ENCODE measurements around the gene SEMA6C. TPM values are rescaled to one million over a fixed set of nuclear protein-coding genes. Genes with fewer than 3 reads are reported as not detected.
"Not testable (repeated sequence)": the region's sequence is repeated elsewhere in the genome, so short reads cannot be mapped to it uniquely, and the experiment has no call there.

The SEMA6C gene
- total and polyA plus RNA-seq, 11 donors = 16.4 to 97.1 (median 50.8) TPM

DNA sequence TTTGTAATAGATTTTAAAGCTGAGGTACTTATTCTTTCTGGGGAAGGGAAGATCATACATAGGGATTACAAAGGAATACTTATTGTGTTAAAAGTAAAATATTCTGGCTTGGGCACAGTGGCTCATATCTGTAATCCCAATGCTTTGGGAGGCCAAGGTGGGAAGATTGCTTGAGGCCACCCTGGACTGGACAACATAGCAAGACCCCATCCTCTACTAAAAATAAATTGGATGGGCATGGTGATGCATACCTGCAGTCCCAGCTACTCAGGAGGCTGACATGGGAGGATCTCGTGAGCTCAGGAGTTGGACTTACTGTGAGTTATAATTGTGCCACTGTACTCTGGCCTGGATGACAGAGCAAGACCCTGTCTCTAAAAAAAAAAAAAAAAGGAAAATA, 48.3 kb downstream of the SEMA6C start:
- peaks cover 0 to 54% (median 21%) of the 10 kb centered on the region in 9 donors for H3K36me3 ChIP-seq
- H3K27me3 ChIP-seq = no peaks in the 10 kb centered on the region
- ATAC-seq = no peak
- H3K9me3 ChIP-seq = peaks cover 0 to 4% (median 0%) of the 10 kb centered on the region in 12 donors
- no peak overlapping the region for H3K27ac ChIP-seq
- H3K4me1 ChIP-seq = no peaks in the 10 kb centered on the region
- no peak for DNase-seq
- no peak overlapping the region for H3K4me3 ChIP-seq
- intact Hi-C loops (cut with DNase I) = loop anchor here in 4 of 10 donors (2.0 to 10.0 kb wide), 3 partner anchors 59 to 157 kb away; partner anchors contain the start of genes PSMD4 (in 2 of the 4) and TNFAIP8L2 (in 2 of the 4)
- 88 to 100% (median 95%) methylated on average over 1 of the region's 1 CpG for WGBS, 4 donors
- TF ChIP-seq, protein P1, sequence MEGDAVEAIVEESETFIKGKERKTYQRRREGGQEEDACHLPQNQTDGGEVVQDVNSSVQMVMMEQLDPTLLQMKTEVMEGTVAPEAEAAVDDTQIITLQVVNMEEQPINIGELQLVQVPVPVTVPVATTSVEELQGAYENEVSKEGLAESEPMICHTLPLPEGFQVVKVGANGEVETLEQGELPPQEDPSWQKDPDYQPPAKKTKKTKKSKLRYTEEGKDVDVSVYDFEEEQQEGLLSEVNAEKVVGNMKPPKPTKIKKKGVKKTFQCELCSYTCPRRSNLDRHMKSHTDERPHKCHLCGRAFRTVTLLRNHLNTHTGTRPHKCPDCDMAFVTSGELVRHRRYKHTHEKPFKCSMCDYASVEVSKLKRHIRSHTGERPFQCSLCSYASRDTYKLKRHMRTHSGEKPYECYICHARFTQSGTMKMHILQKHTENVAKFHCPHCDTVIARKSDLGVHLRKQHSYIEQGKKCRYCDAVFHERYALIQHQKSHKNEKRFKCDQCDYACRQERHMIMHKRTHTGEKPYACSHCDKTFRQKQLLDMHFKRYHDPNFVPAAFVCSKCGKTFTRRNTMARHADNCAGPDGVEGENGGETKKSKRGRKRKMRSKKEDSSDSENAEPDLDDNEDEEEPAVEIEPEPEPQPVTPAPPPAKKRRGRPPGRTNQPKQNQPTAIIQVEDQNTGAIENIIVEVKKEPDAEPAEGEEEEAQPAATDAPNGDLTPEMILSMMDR (IDR thresholded peaks at IDR 0.05) = no peak
- no peak for TF ChIP-seq POLR2A (IDR thresholded peaks at IDR 0.05)

DNA sequence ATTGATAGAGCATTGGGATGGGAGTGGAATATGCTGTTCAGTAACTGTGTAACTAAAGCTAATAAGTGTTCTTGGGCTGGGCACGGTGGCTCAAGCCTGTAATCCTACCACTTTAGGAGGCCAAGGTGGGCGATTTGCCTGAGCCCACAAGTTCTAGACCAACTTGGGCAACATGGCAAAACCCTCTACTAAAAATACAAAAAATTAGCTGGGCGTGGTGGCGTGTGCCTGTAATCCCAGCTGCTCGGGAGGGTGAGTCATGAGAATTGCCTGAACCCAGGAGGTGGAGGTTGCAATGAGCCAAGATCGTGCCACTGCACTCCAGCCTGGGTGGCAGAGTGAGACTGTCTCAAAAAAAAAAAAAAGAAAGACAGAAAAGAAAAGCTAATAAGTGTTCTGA, 49.0 kb downstream of the SEMA6C start:
- H3K9me3 ChIP-seq, H3K27ac ChIP-seq, DNase-seq, ATAC-seq, H3K4me1 ChIP-seq, H3K27me3 ChIP-seq, H3K4me3 ChIP-seq: not testable (repeated sequence)
- WGBS, 4 donors = 93 to 95% (median 94%) methylated on average over 6 of the region's 6 CpGs
- intact Hi-C loops (cut with DNase I) = loop anchor here in 2 of 10 donors (5.0 to 10.0 kb wide), 2 partner anchors 155 to 157 kb away; partner anchors contain the start of gene PSMD4 (in 2 of the 2)
- H3K36me3 ChIP-seq = peaks cover 0 to 54% (median 20%) of the 10 kb centered on the region in 9 donors

DNA sequence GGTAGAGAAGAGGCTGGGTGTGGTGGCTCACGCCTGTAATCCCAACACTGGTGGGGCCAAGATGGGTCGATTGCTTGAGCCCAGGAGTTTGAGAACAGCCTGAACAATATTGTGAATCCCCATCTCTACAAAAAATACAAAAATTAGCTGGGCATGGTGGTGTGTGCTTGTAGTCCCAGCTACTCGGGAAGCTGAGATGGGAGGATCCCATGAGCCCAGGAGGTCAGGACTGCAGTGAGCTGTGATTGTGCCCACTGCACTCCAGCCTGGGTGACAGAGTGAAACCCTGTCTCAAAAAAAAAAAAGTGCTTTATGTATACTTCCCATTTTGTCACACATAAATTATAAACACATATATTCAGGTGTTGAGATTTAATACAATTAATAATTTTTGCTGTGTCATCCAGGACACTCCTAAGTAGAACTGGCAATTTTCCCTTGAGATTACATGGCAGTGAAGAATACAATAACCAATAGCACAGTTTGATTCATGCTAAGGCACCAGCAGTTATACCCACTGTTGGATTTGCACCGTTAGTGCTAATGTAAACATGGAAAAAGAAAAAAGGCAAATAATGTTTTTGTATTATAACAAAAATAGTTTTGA, 60.4 kb downstream of the SEMA6C start:
- peaks cover 0 to 3% (median 0%) of the 10 kb centered on the region in 12 donors for H3K4me1 ChIP-seq
- 77 to 89% (median 80%) methylated on average over 4 of the region's 4 CpGs for WGBS, 4 donors
- H3K27me3 ChIP-seq = no peaks in the 10 kb centered on the region
- H3K4me3 ChIP-seq = no peak overlapping the region
- H3K27ac ChIP-seq = no peak overlapping the region
- no peak for TF ChIP-seq POLR2A (IDR thresholded peaks at IDR 0.05)
- TF ChIP-seq, protein P1 (IDR thresholded peaks at IDR 0.05) = no peak
- ATAC-seq (no peak), DNase-seq (no peak)
- intact Hi-C loops (cut with DNase I) = no loop called here
- peaks cover 0 to 29% (median 0%) of the 10 kb centered on the region in 9 donors for H3K36me3 ChIP-seq
- no peaks in the 10 kb centered on the region for H3K9me3 ChIP-seq

Other genes with a start within 250 kb of the SEMA6C start
- gene SETDB1, start 220.3 kb downstream of the SEMA6C start, total RNA-seq = 10 to 100 TPM; 12.5 to 28.0 (median 17.5) TPM
- gene SETDB1, start 220.3 kb downstream of the SEMA6C start, polyA plus RNA-seq = 10 to 100 TPM; 12.7 to 12.9 TPM
- gene CERS2, start 171.8 kb downstream of the SEMA6C start, total RNA-seq = 100 to 1,000 TPM in 2 of 9 donors, 10 to 100 TPM in 7; 51.7 to 113 (median 76.1) TPM
- 10 to 100 TPM; 72.0 to 94.1 TPM for gene CERS2, start 171.8 kb downstream of the SEMA6C start, polyA plus RNA-seq
- 1 to 10 TPM in 1 of 9 donors, under 1 TPM in 3, not detected in 5; 0.12 to 2.0 (median 0.35) TPM for gene ANXA9, start 164.3 kb downstream of the SEMA6C start, total RNA-seq
- gene ANXA9, start 164.3 kb downstream of the SEMA6C start, polyA plus RNA-seq = under 1 TPM in 1 of 2 donors, not detected in 1; 0.19 TPM
- gene MINDY1, start 139.7 kb downstream of the SEMA6C start, total RNA-seq = 10 to 100 TPM; 37.6 to 98.4 (median 54.2) TPM
- 10 to 100 TPM; 18.5 to 20.4 TPM for gene MINDY1, start 139.7 kb downstream of the SEMA6C start, polyA plus RNA-seq
- 10 to 100 TPM; 32.5 to 65.3 (median 42.0) TPM for gene PRUNE1, start 138.2 kb downstream of the SEMA6C start, total RNA-seq
- gene PRUNE1, start 138.2 kb downstream of the SEMA6C start, polyA plus RNA-seq = 10 to 100 TPM; 15.1 to 22.8 TPM
- gene BNIPL, start 110.0 kb downstream of the SEMA6C start, total RNA-seq = under 1 TPM in 7 of 9 donors, not detected in 2; 0.09 to 0.59 (median 0.38) TPM
- under 1 TPM; 0.07 to 0.65 TPM for gene BNIPL, start 110.0 kb downstream of the SEMA6C start, polyA plus RNA-seq
- gene C1orf56, start 98.9 kb downstream of the SEMA6C start, total RNA-seq = 10 to 100 TPM in 3 of 9 donors, 1 to 10 TPM in 6; 7.1 to 14.2 (median 8.0) TPM
- gene C1orf56, start 98.9 kb downstream of the SEMA6C start, polyA plus RNA-seq = 1 to 10 TPM; 6.3 to 7.5 TPM
- 10 to 100 TPM; 21.7 to 65.9 (median 28.2) TPM for gene CDC42SE1, start 87.0 kb downstream of the SEMA6C start, total RNA-seq
- gene CDC42SE1, start 87.0 kb downstream of the SEMA6C start, polyA plus RNA-seq = 10 to 100 TPM; 20.3 to 37.8 TPM
- gene MLLT11, start 86.2 kb downstream of the SEMA6C start, total RNA-seq = 10 to 100 TPM in 7 of 9 donors, 1 to 10 TPM in 2; 4.8 to 54.1 (median 20.5) TPM
- gene MLLT11, start 86.2 kb downstream of the SEMA6C start, polyA plus RNA-seq = 10 to 100 TPM in 1 of 2 donors, 1 to 10 TPM in 1; 5.4 to 23.4 TPM
- 10 to 100 TPM in 8 of 9 donors, 1 to 10 TPM in 1; 5.9 to 15.2 (median 11.7) TPM for gene GABPB2, start 75.9 kb downstream of the SEMA6C start, total RNA-seq
- gene GABPB2, start 75.9 kb downstream of the SEMA6C start, polyA plus RNA-seq = 1 to 10 TPM; 4.6 to 8.9 TPM
- 1 to 10 TPM in 6 of 9 donors, under 1 TPM in 3; 0.49 to 7.9 (median 1.3) TPM for gene TNFAIP8L2, start 10.0 kb upstream of the SEMA6C start, total RNA-seq
- gene TNFAIP8L2, start 10.0 kb upstream of the SEMA6C start, polyA plus RNA-seq = 1 to 10 TPM; 1.6 to 2.0 TPM
- 10 to 100 TPM; 10.1 to 26.8 (median 13.0) TPM for gene LYSMD1, start 19.3 kb upstream of the SEMA6C start, total RNA-seq
- 10 to 100 TPM in 1 of 2 donors, 1 to 10 TPM in 1; 6.8 to 14.7 TPM for gene LYSMD1, start 19.3 kb upstream of the SEMA6C start, polyA plus RNA-seq
- gene SCNM1, start 19.5 kb upstream of the SEMA6C start, total RNA-seq = 10 to 100 TPM; 11.5 to 28.4 (median 17.5) TPM
- 10 to 100 TPM; 33.0 to 44.4 TPM for gene SCNM1, start 19.5 kb upstream of the SEMA6C start, polyA plus RNA-seq
- under 1 TPM in 3 of 9 donors, not detected in 6; 0.37 to 0.61 (median 0.50) TPM for gene TMOD4, start 29.4 kb upstream of the SEMA6C start, total RNA-seq
- gene TMOD4, start 29.4 kb upstream of the SEMA6C start, polyA plus RNA-seq = not detected
- gene VPS72, start 43.6 kb upstream of the SEMA6C start, total RNA-seq = 10 to 100 TPM; 29.6 to 49.1 (median 38.1) TPM
- gene VPS72, start 43.6 kb upstream of the SEMA6C start, polyA plus RNA-seq = 10 to 100 TPM; 31.2 to 41.6 TPM
- gene PIP5K1A, start 51.9 kb upstream of the SEMA6C start, total RNA-seq = 10 to 100 TPM; 28.1 to 48.8 (median 37.0) TPM
- gene PIP5K1A, start 51.9 kb upstream of the SEMA6C start, polyA plus RNA-seq = 10 to 100 TPM; 20.5 to 26.1 TPM
- 100 to 1,000 TPM; 127 to 181 (median 138) TPM for gene PSMD4, start 108.1 kb upstream of the SEMA6C start, total RNA-seq
- gene PSMD4, start 108.1 kb upstream of the SEMA6C start, polyA plus RNA-seq = 100 to 1,000 TPM; 205 to 231 TPM
- gene ZNF687, start 135.7 kb upstream of the SEMA6C start, total RNA-seq = 10 to 100 TPM; 10.9 to 30.3 (median 14.3) TPM
- gene ZNF687, start 135.7 kb upstream of the SEMA6C start, polyA plus RNA-seq = 10 to 100 TPM in 1 of 2 donors, 1 to 10 TPM in 1; 6.9 to 11.1 TPM
- gene PI4KB, start 180.8 kb upstream of the SEMA6C start, total RNA-seq = 10 to 100 TPM; 34.9 to 76.0 (median 49.8) TPM
- gene PI4KB, start 180.8 kb upstream of the SEMA6C start, polyA plus RNA-seq = 10 to 100 TPM; 17.4 to 41.2 TPM
- gene RFX5, start 200.6 kb upstream of the SEMA6C start, total RNA-seq = 10 to 100 TPM; 14.0 to 49.3 (median 22.1) TPM
- gene RFX5, start 200.6 kb upstream of the SEMA6C start, polyA plus RNA-seq = 10 to 100 TPM; 10.8 to 11.3 TPM
- gene SELENBP1, start 226.1 kb upstream of the SEMA6C start, total RNA-seq = 10 to 100 TPM; 27.6 to 97.8 (median 48.7) TPM
- 10 to 100 TPM; 14.3 to 37.9 TPM for gene SELENBP1, start 226.1 kb upstream of the SEMA6C start, polyA plus RNA-seq